Measurements from ENCODE around the gene FPGS.

Gene FPGS

GRCh38 chr9:127812011-127812410 lies 9.3 kb downstream of the FPGS start:
- H3K9ac ChIP-seq = no peak overlapping the region
- H3K9me3 ChIP-seq (ENCODE audit: control insufficient read depth, low read length) = no peaks in the 10 kb centered on the region
- no peak overlapping the region for H3K4me2 ChIP-seq (ENCODE audit: low read length)
- H3K4me1 ChIP-seq = no peaks in the 10 kb centered on the region
- H3K4me3 ChIP-seq (ENCODE audit: low read depth, low read length) = no peak overlapping the region
- no peak overlapping the region for H3K27ac ChIP-seq
- no peak for TF ChIP-seq CTCF (IDR thresholded peaks at IDR 0.05)
- no peaks in the 10 kb centered on the region for H3K79me2 ChIP-seq
- no peak overlapping the region for H2AFZ ChIP-seq
- no peaks in the 10 kb centered on the region for H3K36me3 ChIP-seq (ENCODE audit: control insufficient read depth, insufficient read depth, low read length)
- H3K27me3 ChIP-seq (ENCODE audit: control insufficient read depth, insufficient read depth, low read length) = no peaks in the 10 kb centered on the region

GRCh38 chr9:127812936-127813675 lies 10.4 kb downstream of the FPGS start:
- Histone ChIP-seq H3K4me1 (no peaks in the 10 kb centered on the region), H3K36me3 (ENCODE audit: control insufficient read depth, insufficient read depth, low read length) (no peaks in the 10 kb centered on the region), H3K9ac (no peak overlapping the region), H2AFZ (no peak overlapping the region), H3K79me2 (no peaks in the 10 kb centered on the region), H3K27ac (no peak overlapping the region), H3K9me3 (ENCODE audit: control insufficient read depth, low read length) (no peaks in the 10 kb centered on the region), H3K4me2 (ENCODE audit: low read length) (no peak overlapping the region), H3K27me3 (ENCODE audit: control insufficient read depth, insufficient read depth, low read length) (no peaks in the 10 kb centered on the region), H3K4me3 (ENCODE audit: low read depth, low read length) (no peak overlapping the region)
- no peak for TF ChIP-seq CTCF (IDR thresholded peaks at IDR 0.05)

GRCh38 chr9:127813686-127814226 lies 11.1 kb downstream of the FPGS start:
- TF ChIP-seq CTCF (IDR thresholded peaks at IDR 0.05) = no peak
- Histone ChIP-seq H3K27me3 (ENCODE audit: control insufficient read depth, insufficient read depth, low read length) (no peaks in the 10 kb centered on the region), H3K36me3 (ENCODE audit: control insufficient read depth, insufficient read depth, low read length) (no peaks in the 10 kb centered on the region), H2AFZ (no peak overlapping the region), H3K4me2 (ENCODE audit: low read length) (no peak overlapping the region), H3K4me3 (ENCODE audit: low read depth, low read length) (no peak overlapping the region), H3K27ac (no peak overlapping the region), H3K9ac (no peak overlapping the region), H3K79me2 (no peaks in the 10 kb centered on the region), H3K4me1 (no peaks in the 10 kb centered on the region), H3K9me3 (ENCODE audit: control insufficient read depth, low read length) (no peaks in the 10 kb centered on the region)

- Histone ChIP-seq H3K4me2 (ENCODE audit: low read length) (no peak overlapping the region), H3K9ac (no peak overlapping the region), H3K9me3 (ENCODE audit: control insufficient read depth, low read length) (no peaks in the 10 kb centered on the region), H3K4me1 (no peaks in the 10 kb centered on the region), H2AFZ (no peak overlapping the region), H3K79me2 (no peaks in the 10 kb centered on the region), H3K27me3 (ENCODE audit: control insufficient read depth, insufficient read depth, low read length) (no peaks in the 10 kb centered on the region), H3K27ac (no peak overlapping the region), H3K4me3 (ENCODE audit: low read depth, low read length) (no peak overlapping the region), H3K36me3 (ENCODE audit: control insufficient read depth, insufficient read depth, low read length) (no peaks in the 10 kb centered on the region)
- TF ChIP-seq CTCF (IDR thresholded peaks at IDR 0.05) = no peak
Observed at GRCh38 chr9:127814619-127815511, 12.2 kb downstream of the FPGS start.

Measured in parathyroid adenoma (tissue), 2 donors.